Activated naive CD8-positive, alpha-beta T cell treated with anti-CD3 and anti-CD28 coated beads, Interleukin-2, amount 10 ng/mL, durations not matched to agents 7 days and 5 days (primary cell): Measurements from ENCODE around the gene PRKCB. TPM values are rescaled to one million over a fixed set of nuclear protein-coding genes. Genes with fewer than 3 reads are reported as not detected.

Experiments
- ATAC-seq: fragments of 150-1000 bp; cut with Tn5 transposase; one replicate; pipeline ENCODE4 v1.10.0; 2021; ENCODE audit warnings: low read depth, moderate library complexity
- POLR2A ChIA-PET: fragments of 350-600 bp; sonication (Branson Sonifier 250); formaldehyde crosslinking; loops from one replicate; lab custom pipeline; 2021; ENCODE audit warnings: antibody characterized with exemption; lab: Charles Lee
- DNase-seq: peaks from one replicate; pipeline ENCODE4 v3.0.0; 2021
- H3K27ac Mint-ChIP-seq: one replicate; pipeline ENCODE4 v1.8.0; 2022; ENCODE audit warnings: mild to moderate bottlenecking, mixed read lengths
- H3K27me3 Mint-ChIP-seq: one replicate; pipeline ENCODE4 v1.8.0; 2022; ENCODE audit warnings: mild to moderate bottlenecking, moderate library complexity, mixed read lengths
- H3K36me3 Mint-ChIP-seq: one replicate; pipeline ENCODE4 v1.8.0; 2021; ENCODE audit warnings: mild to moderate bottlenecking, mixed read lengths
- H3K4me1 Mint-ChIP-seq: one replicate; pipeline ENCODE4 v1.8.0; 2021; ENCODE audit warnings: mixed read lengths
- H3K4me3 Mint-ChIP-seq: one replicate; pipeline ENCODE4 v1.8.0; 2022; ENCODE audit warnings: mild to moderate bottlenecking, moderate library complexity, mixed read lengths
- H3K9me3 Mint-ChIP-seq: one replicate; pipeline ENCODE4 v1.8.0; 2021; ENCODE audit warnings: mixed read lengths
- total RNA-seq, 2 experiments: library from RNA; stranded (reverse); gene quantifications; one replicate each; pipeline ENCODE4 v1.2.3, GENCODE V29; 2021

PRKCB gene
- total RNA-seq, 2 experiments from 2014 or later: 120 to 123 TPM

- DNase-seq (no peak), ATAC-seq (no peak)
- H3K4me1 Mint-ChIP-seq: peaks cover 21% of the 10 kb centered on the region
- H3K27me3 Mint-ChIP-seq: peaks cover 2% of the 10 kb centered on the region
- POLR2A ChIA-PET: no interaction called here
- H3K4me3 Mint-ChIP-seq: no peak overlapping the region
- H3K9me3 Mint-ChIP-seq: peaks cover 3% of the 10 kb centered on the region
- H3K27ac Mint-ChIP-seq: no peak overlapping the region
- peaks cover 3% of the 10 kb centered on the region for H3K36me3 Mint-ChIP-seq
Observed at GRCh38 chr16:23824909-23825308, 10.9 kb upstream of the PRKCB start.

DNA sequence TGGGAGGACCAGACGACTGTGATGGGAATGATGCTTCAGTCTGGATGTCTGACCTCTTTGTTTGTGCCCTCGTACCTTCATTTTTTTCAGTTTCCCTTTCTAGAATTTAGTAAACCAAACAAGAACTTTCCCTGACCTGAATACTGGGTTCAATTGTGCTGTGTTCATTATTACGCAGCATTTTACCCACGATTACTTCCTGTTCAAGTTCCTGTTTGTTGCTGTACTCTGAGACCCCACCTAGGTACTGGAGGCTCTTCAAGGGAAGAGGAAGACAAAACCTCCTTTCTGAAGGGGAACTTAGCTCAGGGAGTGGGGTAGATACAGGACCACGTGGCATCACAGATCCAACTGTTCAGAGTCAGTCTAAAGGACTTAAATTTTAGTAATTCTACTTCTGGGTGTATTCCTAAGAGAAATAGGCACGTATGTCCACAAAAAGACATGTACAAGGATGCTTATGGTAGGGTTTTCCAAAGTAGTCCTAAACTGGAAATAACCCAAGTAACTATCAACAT, 9.2 kb upstream of the PRKCB start:
- Mint-ChIP-seq H3K4me1 (peaks cover 23% of the 10 kb centered on the region), H3K4me3 (peak overlapping the region; percentile 69), H3K9me3 (peaks cover 9% of the 10 kb centered on the region), H3K27me3 (no peaks in the 10 kb centered on the region), H3K27ac (peak overlapping the region; percentile 91), H3K36me3 (peaks cover 14% of the 10 kb centered on the region)
- peak; percentile 85 for ATAC-seq
- POLR2A ChIA-PET: interaction anchor here (1.2 to 2.2 kb wide), 3 partner anchors 9 to 22 kb away, joined by 3 to 5 read pairs (median 4); partner anchors contain the start of gene PRKCB
- no peak for DNase-seq

DNA sequence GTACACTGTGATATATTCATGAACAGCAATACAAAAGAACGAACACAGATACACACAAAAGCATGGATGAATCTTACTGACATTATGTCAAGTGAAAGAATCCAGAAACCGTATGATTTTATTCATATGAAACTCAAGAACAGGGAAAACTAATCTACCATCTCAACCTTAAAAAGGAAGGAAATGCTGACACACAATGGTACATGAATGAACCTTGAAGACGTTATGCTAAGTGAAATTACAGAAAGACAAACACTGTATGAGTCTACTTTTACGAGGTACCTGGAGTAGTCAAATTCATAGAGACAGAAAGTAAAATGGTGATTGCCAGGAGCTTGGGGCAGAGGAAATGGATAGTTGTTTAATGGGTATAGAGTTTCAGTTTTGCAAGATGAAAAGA, 8.7 kb upstream of the PRKCB start:
- H3K36me3 Mint-ChIP-seq: peaks cover 14% of the 10 kb centered on the region
- peaks cover 23% of the 10 kb centered on the region for H3K4me1 Mint-ChIP-seq
- DNase-seq (no peak), ATAC-seq (peak; percentile 54)
- peaks cover 9% of the 10 kb centered on the region for H3K9me3 Mint-ChIP-seq
- peak overlapping the region; percentile 69 for H3K4me3 Mint-ChIP-seq
- no peaks in the 10 kb centered on the region for H3K27me3 Mint-ChIP-seq
- peak overlapping the region; percentile 91 for H3K27ac Mint-ChIP-seq
- POLR2A ChIA-PET: interaction anchor here (1.2 to 2.2 kb wide), 3 partner anchors 9 to 21 kb away, joined by 3 to 5 read pairs (median 4); partner anchors contain the start of gene PRKCB

DNA sequence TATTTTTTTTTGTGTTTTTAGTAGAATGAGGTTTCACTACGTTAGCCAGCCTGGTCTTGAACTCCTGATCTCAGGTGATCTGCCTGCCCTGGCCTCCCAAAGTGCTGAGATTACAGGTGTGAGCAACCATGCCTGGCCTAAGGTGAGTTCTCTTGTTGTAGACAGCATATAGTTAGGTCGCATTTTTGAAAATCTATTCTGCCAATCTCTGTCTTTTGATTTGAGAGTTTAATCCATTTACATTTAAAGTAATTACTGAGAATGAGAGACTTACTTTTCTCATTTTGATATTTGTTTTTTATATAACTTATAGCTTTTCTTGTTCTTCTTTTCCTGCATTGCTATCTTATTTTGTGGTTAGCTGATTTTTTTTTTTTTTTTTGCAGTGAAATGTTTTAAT, 6.3 kb upstream of the PRKCB start:
- POLR2A ChIA-PET: no interaction called here

GRCh38 chr16:23830276-23830675, 5.5 kb upstream of the PRKCB start:
- DNase-seq: no peak
- ATAC-seq: no peak
- POLR2A ChIA-PET: no interaction called here
- Mint-ChIP-seq H3K36me3 (peaks cover 14% of the 10 kb centered on the region), H3K27me3 (no peaks in the 10 kb centered on the region), H3K4me1 (peaks cover 40% of the 10 kb centered on the region), H3K9me3 (peaks cover 9% of the 10 kb centered on the region), H3K27ac (no peak overlapping the region), H3K4me3 (no peak overlapping the region)

More for the DNA sequence above, 6.3 kb upstream of the PRKCB start:
- Mint-ChIP-seq H3K4me3 (no peak overlapping the region), H3K9me3 (peaks cover 9% of the 10 kb centered on the region), H3K27ac (no peak overlapping the region), H3K36me3 (peaks cover 14% of the 10 kb centered on the region), H3K27me3 (no peaks in the 10 kb centered on the region), H3K4me1 (peaks cover 34% of the 10 kb centered on the region)
- ATAC-seq: no peak
- no peak for DNase-seq

GRCh38 chr16:23832882-23833281, 2.9 kb upstream of the PRKCB start:
- Mint-ChIP-seq H3K9me3 (peaks cover 9% of the 10 kb centered on the region), H3K36me3 (peaks cover 15% of the 10 kb centered on the region), H3K4me3 (no peak overlapping the region), H3K27ac (no peak overlapping the region), H3K27me3 (no peaks in the 10 kb centered on the region), H3K4me1 (peaks cover 27% of the 10 kb centered on the region)
- ATAC-seq (no peak), DNase-seq (no peak)
- POLR2A ChIA-PET: no interaction called here

- no peak for DNase-seq
- POLR2A ChIA-PET: no interaction called here
- Mint-ChIP-seq H3K4me3 (no peak overlapping the region), H3K9me3 (peaks cover 9% of the 10 kb centered on the region), H3K4me1 (peaks cover 31% of the 10 kb centered on the region), H3K27me3 (no peaks in the 10 kb centered on the region), H3K36me3 (peaks cover 18% of the 10 kb centered on the region), H3K27ac (no peak overlapping the region)
- no peak for ATAC-seq
Observed at GRCh38 chr16:23833504-23833903, 2.3 kb upstream of the PRKCB start.

DNA sequence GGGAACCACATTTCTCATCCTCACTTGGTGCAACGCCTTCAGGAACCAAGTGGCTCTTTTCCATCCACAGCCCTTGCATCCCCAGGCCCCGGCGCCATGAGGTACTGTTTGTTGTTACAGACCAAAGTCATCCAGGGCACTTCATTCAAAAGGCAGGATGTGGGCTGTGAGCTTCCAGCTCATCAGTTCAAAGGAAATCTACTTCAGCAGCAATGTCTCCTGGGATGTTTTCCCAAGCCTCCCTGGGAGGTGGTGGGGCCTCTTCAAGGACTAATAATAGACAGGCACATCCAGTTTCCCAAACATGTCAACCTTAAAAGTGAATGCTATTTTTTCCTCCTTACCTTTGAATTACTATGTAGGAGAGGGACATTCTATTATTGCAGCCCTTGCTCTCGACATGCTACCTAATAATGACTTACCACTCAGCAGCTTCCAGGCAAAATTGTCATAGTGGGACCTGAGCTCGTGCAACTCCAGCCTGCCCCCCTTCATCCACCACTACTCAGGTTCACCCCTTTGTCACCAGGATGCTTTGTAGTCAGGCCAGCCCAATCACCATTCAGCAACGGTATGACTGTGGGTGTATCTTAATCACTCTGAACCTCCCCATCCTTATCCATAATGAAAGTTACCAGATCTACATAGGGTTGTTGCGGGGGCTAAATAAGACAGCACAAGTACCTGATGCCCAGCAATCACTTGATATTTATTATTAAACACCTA, 1.7 kb upstream of the PRKCB start:
- Mint-ChIP-seq H3K27ac (peak overlapping the region; percentile 25), H3K27me3 (no peaks in the 10 kb centered on the region), H3K9me3 (peaks cover 9% of the 10 kb centered on the region), H3K4me3 (no peak overlapping the region), H3K36me3 (peaks cover 24% of the 10 kb centered on the region), H3K4me1 (peaks cover 37% of the 10 kb centered on the region)
- no peak for DNase-seq
- POLR2A ChIA-PET: no interaction called here
- no peak for ATAC-seq

GRCh38 chr16:23836078-23836403, 258 bp downstream of the PRKCB start:
- Mint-ChIP-seq H3K27ac (peak overlapping the region; percentile 47), H3K36me3 (peaks cover 24% of the 10 kb centered on the region), H3K4me1 (peaks cover 51% of the 10 kb centered on the region), H3K27me3 (no peaks in the 10 kb centered on the region), H3K4me3 (peak overlapping the region; percentile 98), H3K9me3 (peaks cover 1% of the 10 kb centered on the region)
- POLR2A ChIA-PET: interaction anchor here (0.9 to 1.2 kb wide), 4 partner anchors 9 to 114 kb away, joined by 5 to 7 read pairs (median 6); no protein-coding TSS in a partner anchor
- peak; percentile 47 for ATAC-seq
- DNase-seq: no peak

GRCh38 chr16:23836404-23837311, 875 bp downstream of the PRKCB start:
- peak overlapping the region; percentile 95 for H3K27ac Mint-ChIP-seq
- peak; percentile 73 for DNase-seq
- peaks cover 22% of the 10 kb centered on the region for H3K36me3 Mint-ChIP-seq
- POLR2A ChIA-PET: interaction anchor here (0.6 to 1.4 kb wide), 7 partner anchors 9 to 178 kb away, joined by 3 to 12 read pairs (median 5); no protein-coding TSS in a partner anchor
- no peaks in the 10 kb centered on the region for H3K9me3 Mint-ChIP-seq
- ATAC-seq: peak; percentile 52
- peaks cover 50% of the 10 kb centered on the region for H3K4me1 Mint-ChIP-seq
- H3K27me3 Mint-ChIP-seq: no peaks in the 10 kb centered on the region
- H3K4me3 Mint-ChIP-seq: peak overlapping the region; percentile 98

GRCh38 chr16:23837553-23838308, 1.9 kb downstream of the PRKCB start:
- DNase-seq (no peak), ATAC-seq (no peak)
- H3K9me3 Mint-ChIP-seq: no peaks in the 10 kb centered on the region
- H3K4me3 Mint-ChIP-seq: peak overlapping the region; percentile 98
- H3K27me3 Mint-ChIP-seq: no peaks in the 10 kb centered on the region
- H3K27ac Mint-ChIP-seq: peak overlapping the region; percentile 95
- POLR2A ChIA-PET: interaction anchor here (1.0 to 1.4 kb wide), 4 partner anchors 10 to 177 kb away, joined by 3 to 12 read pairs (median 5); no protein-coding TSS in a partner anchor
- peaks cover 59% of the 10 kb centered on the region for H3K4me1 Mint-ChIP-seq
- H3K36me3 Mint-ChIP-seq: peaks cover 26% of the 10 kb centered on the region

GRCh38 chr16:23838485-23839142, 2.8 kb downstream of the PRKCB start:
- ATAC-seq (no peak), DNase-seq (no peak)
- Mint-ChIP-seq H3K4me3 (peak overlapping the region; percentile 98), H3K36me3 (peaks cover 29% of the 10 kb centered on the region), H3K9me3 (no peaks in the 10 kb centered on the region), H3K4me1 (peaks cover 60% of the 10 kb centered on the region), H3K27ac (peak overlapping the region; percentile 77), H3K27me3 (no peaks in the 10 kb centered on the region)
- POLR2A ChIA-PET: interaction anchor here (1.7 kb wide), 1 partner anchor 25 kb away, joined by 6 read pairs; no protein-coding TSS in a partner anchor
